H9 (cell line): ENCODE data around the gene ENPP5. TPM values are rescaled to one million over a fixed set of nuclear protein-coding genes. Genes with fewer than 3 reads are reported as not detected.

Source experiments
- DNase-seq: peaks from one replicate; pipeline ENCODE4 v3.0.0-alpha.2; 2017
- H2AFZ ChIP-seq: one replicate; pipeline ENCODE4 v1.6.1; 2013; ENCODE audit warnings: mild to moderate bottlenecking, low read length, control low read depth, moderate library complexity
- H2AK5ac ChIP-seq: 2 replicates; pipeline ENCODE4 v1.6.1; 2013; ENCODE audit warnings: low read length, control low read depth, mixed read lengths; ENCODE audit not compliant: insufficient read length
- H2BK120ac ChIP-seq: one replicate; pipeline ENCODE4 v1.6.1; 2013; ENCODE audit warnings: low read depth, mild to moderate bottlenecking, low read length, control low read depth, inconsistent platforms; ENCODE audit not compliant: poor library complexity, severe bottlenecking
- H2BK12ac ChIP-seq: 2 replicates; pipeline ENCODE4 v1.6.1; 2013; ENCODE audit warnings: low read length, control low read depth, mixed read lengths, low read depth; ENCODE audit not compliant: insufficient read length
- H2BK15ac ChIP-seq: 2 replicates; pipeline ENCODE4 v1.6.1; 2013; ENCODE audit warnings: low read depth, low read length, control low read depth
- H2BK20ac ChIP-seq: one replicate; pipeline ENCODE4 v1.6.1; 2013; ENCODE audit warnings: low read depth, mild to moderate bottlenecking, low read length, control low read depth, inconsistent platforms; ENCODE audit not compliant: poor library complexity, severe bottlenecking
- H2BK5ac ChIP-seq: 2 replicates; pipeline ENCODE4 v1.6.1; 2013; ENCODE audit warnings: low read length, control low read depth, mixed read lengths; ENCODE audit not compliant: insufficient read length
- H3K14ac ChIP-seq: 2 replicates; pipeline ENCODE4 v1.6.1; 2013; ENCODE audit warnings: low read length, control low read depth; ENCODE audit not compliant: insufficient read depth
- H3K18ac ChIP-seq: 2 replicates; pipeline ENCODE4 v1.6.1; 2013; ENCODE audit warnings: low read depth, mild to moderate bottlenecking, mixed read lengths, low read length, control low read depth; ENCODE audit not compliant: insufficient read length
- H3K23ac ChIP-seq: 2 replicates; pipeline ENCODE4 v1.6.1; 2013; ENCODE audit warnings: low read length, control low read depth, mixed read lengths, low read depth; ENCODE audit not compliant: insufficient read length
- H3K23me2 ChIP-seq: 2 replicates; pipeline ENCODE4 v1.6.1; 2013; ENCODE audit warnings: low read depth, mild to moderate bottlenecking, mixed read lengths, low read length, control low read depth; ENCODE audit not compliant: insufficient read length, poor library complexity, severe bottlenecking
- H3K27ac ChIP-seq: 2 replicates; pipeline ENCODE4 v1.5.1; 2013; ENCODE audit warnings: low read length, control low read depth, mixed read lengths, low read depth; ENCODE audit not compliant: insufficient read length
- H3K27me3 ChIP-seq: 2 replicates; pipeline ENCODE4 v1.6.1; 2013; ENCODE audit warnings: low read length, control low read depth, inconsistent platforms; ENCODE audit not compliant: insufficient read depth
- H3K4ac ChIP-seq: 2 replicates; pipeline ENCODE4 v1.6.1; 2013; ENCODE audit warnings: low read depth, mild to moderate bottlenecking, control low read depth, inconsistent platforms, low read length, moderate library complexity
- H3K4me1 ChIP-seq: 2 replicates; pipeline ENCODE4 v1.6.1; 2013; ENCODE audit warnings: low read length, control low read depth, inconsistent platforms; ENCODE audit not compliant: insufficient read depth
- H3K4me2 ChIP-seq: 2 replicates; pipeline ENCODE4 v1.6.1; 2013; ENCODE audit warnings: low read length, control low read depth, mixed read lengths; ENCODE audit not compliant: insufficient read length, insufficient read depth
- H3K56ac ChIP-seq: 2 replicates; pipeline ENCODE4 v1.6.1; 2013; ENCODE audit warnings: low read depth, mild to moderate bottlenecking, mixed read lengths, low read length, control low read depth; ENCODE audit not compliant: insufficient read length
- H3K79me1 ChIP-seq: 2 replicates; pipeline ENCODE4 v1.6.1; 2013; ENCODE audit warnings: low read depth, mild to moderate bottlenecking, moderate library complexity, low read length, control low read depth, inconsistent platforms; ENCODE audit not compliant: insufficient read depth, poor library complexity, severe bottlenecking
- H3K79me2 ChIP-seq: 2 replicates; pipeline ENCODE4 v1.6.1; 2013; ENCODE audit warnings: low read length, control low read depth, inconsistent platforms; ENCODE audit not compliant: insufficient read depth
- H3K9ac ChIP-seq: 2 replicates; pipeline ENCODE4 v1.6.1; 2013; ENCODE audit warnings: low read length, control low read depth, mixed read lengths; ENCODE audit not compliant: insufficient read length; ENCODE audit errors: extremely low read depth
- H3K9me3 ChIP-seq: one replicate; pipeline ENCODE4 v1.6.1; 2013; ENCODE audit warnings: low read depth, low read length, inconsistent platforms; ENCODE audit not compliant: control insufficient read depth
- H3T11ph ChIP-seq: one replicate; pipeline ENCODE4 v1.6.1; 2013; ENCODE audit warnings: mild to moderate bottlenecking, low read length, control low read depth, inconsistent platforms
- H4K20me1 ChIP-seq: one replicate; pipeline ENCODE4 v1.6.1; 2013; ENCODE audit not compliant: control insufficient read depth, insufficient read length, insufficient read depth
- H4K5ac ChIP-seq: 2 replicates; pipeline ENCODE4 v1.6.1; 2013; ENCODE audit warnings: low read depth, mild to moderate bottlenecking, mixed read lengths, low read length, control low read depth; ENCODE audit not compliant: insufficient read length
- H4K8ac ChIP-seq: replicated peaks from 2 replicates; pipeline ENCODE4 v1.6.1; 2013; ENCODE audit warnings: low read length, control low read depth, mixed read lengths, low read depth; ENCODE audit not compliant: insufficient read length
- H4K91ac ChIP-seq: 2 replicates; pipeline ENCODE4 v1.6.1; 2013; ENCODE audit warnings: low read depth, mild to moderate bottlenecking, moderate library complexity, mixed read lengths, low read length, control low read depth; ENCODE audit not compliant: insufficient read length
- H3K27ac Mint-ChIP-seq, 3 experiments: 2 replicates in 2 of 3; 3 replicates in 1 of 3; pipeline ENCODE4 v1.8.0; 2020 to 2021; ENCODE audit warnings: mixed read lengths in 3 of 3, mild to moderate bottlenecking in 1 of 3, moderate library complexity in 1 of 3
- H3K27me3 Mint-ChIP-seq: 2 replicates; pipeline ENCODE4 v1.8.0; 2021; ENCODE audit warnings: low read depth, mild to moderate bottlenecking, moderate library complexity, mixed read lengths
- H3K36me3 Mint-ChIP-seq, 3 experiments: 2 replicates in 2 of 3; 3 replicates in 1 of 3; pipeline ENCODE4 v1.8.0; 2020 to 2021; ENCODE audit warnings: low read depth in 3 of 3, mixed read lengths in 3 of 3; ENCODE audit not compliant: insufficient read depth in 1 of 3
- H3K4me1 Mint-ChIP-seq, 2 experiments: 2 replicates each; pipeline ENCODE4 v1.8.0; 2020; ENCODE audit warnings: mixed read lengths in 2 of 2
- H3K4me3 Mint-ChIP-seq, 2 experiments: 2 replicates in 1 of 2; 3 replicates in 1 of 2; pipeline ENCODE4 v1.8.0; 2020 to 2021; ENCODE audit warnings: mild to moderate bottlenecking in 2 of 2, mixed read lengths in 2 of 2, moderate library complexity in 1 of 2
- H3K9me3 Mint-ChIP-seq, 2 experiments: 2 replicates in 1 of 2; 3 replicates in 1 of 2; pipeline ENCODE4 v1.8.0; 2020; ENCODE audit warnings: mild to moderate bottlenecking in 2 of 2, mixed read lengths in 2 of 2, moderate library complexity in 1 of 2
- WGBS: extraction: QIAGEN DNeasy Blood & Tissue Kit; methylation state at CpG from one replicate; pipeline ENCODE4 v1.1.7; 2013; ENCODE audit warnings: missing lambda C conversion rate, low lambda C conversion rate, mixed read lengths; ENCODE audit not compliant: insufficient read length; ENCODE audit errors: extremely low coverage; 5-methylcytosine and 5-hydroxymethylcytosine counted together
- total RNA-seq: library from RNA; stranded (reverse); gene quantifications from 2 replicates; pipeline ENCODE4 v1.2.1, GENCODE V29; 2021
- TF ChIP-seq, protein P1 (sequence below): fragments of 200-600 bp; sonication (generic); conservative IDR thresholded peaks from 3 replicates; pipeline ENCODE4 v1.8.0; 2021; ENCODE audit warnings: antibody characterized with exemption, mild to moderate bottlenecking

Gene ENPP5
- total RNA-seq, 1 experiment from 2014 or later: 4.6 TPM

DNA sequence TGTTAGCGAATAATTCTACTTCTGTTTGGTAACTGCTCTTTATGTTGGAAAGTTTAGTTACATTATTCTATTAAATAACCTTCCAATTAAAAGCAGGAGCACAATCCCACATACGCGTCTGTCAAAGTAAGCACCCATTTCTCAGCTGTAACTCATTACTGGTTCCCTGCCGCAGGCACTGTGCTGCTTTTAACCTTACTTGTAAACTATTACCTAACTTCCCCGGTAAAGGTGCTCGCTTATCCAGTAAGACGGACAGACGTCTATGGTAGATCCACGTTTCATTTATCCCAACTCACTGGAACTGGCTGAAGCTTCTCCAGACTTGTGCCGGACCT lies 41.5 kb downstream of the ENPP5 start:
- H3K23ac ChIP-seq: no peak overlapping the region
- peak overlapping the region; percentile 65 for H3K9ac ChIP-seq
- DNase-seq: no peak
- H3K14ac ChIP-seq: no peak overlapping the region
- peaks cover 2% of the 10 kb centered on the region; the same call in 1 of the 2 replicates for H3K4me1 ChIP-seq
- peak overlapping the region; percentile 83 to 93 for H3K4me3 Mint-ChIP-seq
- H3K9me3 Mint-ChIP-seq: no peaks in the 10 kb centered on the region; a peak in 1 of 5 replicates
- no peak overlapping the region for H3T11ph ChIP-seq
- H2BK20ac ChIP-seq: no peak overlapping the region
- H3K23me2 ChIP-seq: peaks cover 9% of the 10 kb centered on the region
- TF ChIP-seq, protein P1, sequence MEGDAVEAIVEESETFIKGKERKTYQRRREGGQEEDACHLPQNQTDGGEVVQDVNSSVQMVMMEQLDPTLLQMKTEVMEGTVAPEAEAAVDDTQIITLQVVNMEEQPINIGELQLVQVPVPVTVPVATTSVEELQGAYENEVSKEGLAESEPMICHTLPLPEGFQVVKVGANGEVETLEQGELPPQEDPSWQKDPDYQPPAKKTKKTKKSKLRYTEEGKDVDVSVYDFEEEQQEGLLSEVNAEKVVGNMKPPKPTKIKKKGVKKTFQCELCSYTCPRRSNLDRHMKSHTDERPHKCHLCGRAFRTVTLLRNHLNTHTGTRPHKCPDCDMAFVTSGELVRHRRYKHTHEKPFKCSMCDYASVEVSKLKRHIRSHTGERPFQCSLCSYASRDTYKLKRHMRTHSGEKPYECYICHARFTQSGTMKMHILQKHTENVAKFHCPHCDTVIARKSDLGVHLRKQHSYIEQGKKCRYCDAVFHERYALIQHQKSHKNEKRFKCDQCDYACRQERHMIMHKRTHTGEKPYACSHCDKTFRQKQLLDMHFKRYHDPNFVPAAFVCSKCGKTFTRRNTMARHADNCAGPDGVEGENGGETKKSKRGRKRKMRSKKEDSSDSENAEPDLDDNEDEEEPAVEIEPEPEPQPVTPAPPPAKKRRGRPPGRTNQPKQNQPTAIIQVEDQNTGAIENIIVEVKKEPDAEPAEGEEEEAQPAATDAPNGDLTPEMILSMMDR: no peak
- no peak overlapping the region for H2AK5ac ChIP-seq
- H3K27ac Mint-ChIP-seq: no peak overlapping the region; a peak in 1 of 7 replicates
- no peak overlapping the region for H3K27ac ChIP-seq
- no peak overlapping the region for H2BK5ac ChIP-seq
- H3K79me2 ChIP-seq: no peaks in the 10 kb centered on the region
- H4K5ac ChIP-seq: no peak overlapping the region
- peak overlapping the region; percentile 97 for H3K4me2 ChIP-seq
- H3K56ac ChIP-seq: no peak overlapping the region
- H2BK15ac ChIP-seq: no peak overlapping the region
- no peak overlapping the region for H3K18ac ChIP-seq
- H4K91ac ChIP-seq: no peak overlapping the region
- H2AFZ ChIP-seq: peak overlapping the region; percentile 84
- H4K20me1 ChIP-seq: no peaks in the 10 kb centered on the region
- no peak overlapping the region for H3K4ac ChIP-seq
- no CpG with 5 or more reads among the region's 10 CpGs for WGBS
- no peaks in the 10 kb centered on the region for H3K27me3 ChIP-seq
- H2BK120ac ChIP-seq: no peak overlapping the region
- no peaks in the 10 kb centered on the region for H3K9me3 ChIP-seq
- H3K36me3 Mint-ChIP-seq: no peaks in the 10 kb centered on the region
- H2BK12ac ChIP-seq: no peak overlapping the region
- H3K4me1 Mint-ChIP-seq: peaks cover 11 to 17% of the 10 kb centered on the region in 2 experiments
- no peak overlapping the region for H4K8ac ChIP-seq
- no peaks in the 10 kb centered on the region for H3K79me1 ChIP-seq
- peaks cover 19% of the 10 kb centered on the region for H3K27me3 Mint-ChIP-seq
